ENCODE data around the gene CNNM2. TPM values are rescaled to one million over a fixed set of nuclear protein-coding genes. Genes with fewer than 3 reads are reported as not detected.
"Not testable (repeated sequence)": the region's sequence is repeated elsewhere in the genome, so short reads cannot be mapped to it uniquely, and the experiment has no call there.

Gene CNNM2
- total RNA-seq, 1 donor from 2014 or later = 12.9 TPM

- Histone ChIP-seq H3K36me3 (no peaks in the 10 kb centered on the region), H3K4me1 (no peaks in the 10 kb centered on the region), H3K27me3 (no peaks in the 10 kb centered on the region), H3K27ac (no peak overlapping the region), H3K4me3 (no peak overlapping the region), H3K9me3 (no peaks in the 10 kb centered on the region)
- DNase-seq (no peak), ATAC-seq (no peak)
- intact Hi-C loops (cut with DNase I) = no loop called here
- no peak for TF ChIP-seq CTCF (IDR thresholded peaks at IDR 0.05)
These were observed 45.1 kb downstream of the CNNM2 start for GRCh38 chr10:102962951-102963755.

- Histone ChIP-seq H3K9me3 (no peaks in the 10 kb centered on the region), H3K27me3 (no peaks in the 10 kb centered on the region), H3K36me3 (no peaks in the 10 kb centered on the region), H3K27ac (no peak overlapping the region), H3K4me3 (no peak overlapping the region), H3K4me1 (no peaks in the 10 kb centered on the region)
- DNase-seq (no peak), ATAC-seq (no peak)
- no peak for TF ChIP-seq CTCF (IDR thresholded peaks at IDR 0.05)
- intact Hi-C loops (cut with DNase I) = no loop called here
These were observed 45.6 kb downstream of the CNNM2 start for GRCh38 chr10:102963756-102964025.

GRCh38 chr10:102964064-102964463, 46.0 kb downstream of the CNNM2 start:
- H3K4me3 ChIP-seq; ATAC-seq; H3K9me3 ChIP-seq; DNase-seq; H3K27me3 ChIP-seq; H3K36me3 ChIP-seq; intact Hi-C loops (cut with DNase I); H3K4me1 ChIP-seq; H3K27ac ChIP-seq: not testable (repeated sequence)

GRCh38 chr10:102964713-102965112, 46.6 kb downstream of the CNNM2 start:
- DNase-seq (no peak), ATAC-seq (no peak)
- H3K4me3 ChIP-seq = no peak overlapping the region
- no peaks in the 10 kb centered on the region for H3K36me3 ChIP-seq
- no peaks in the 10 kb centered on the region for H3K9me3 ChIP-seq
- TF ChIP-seq CTCF (IDR thresholded peaks at IDR 0.05) = no peak
- H3K27me3 ChIP-seq = no peaks in the 10 kb centered on the region
- no peaks in the 10 kb centered on the region for H3K4me1 ChIP-seq
- H3K27ac ChIP-seq = no peak overlapping the region
- intact Hi-C loops (cut with DNase I) = no loop called here

GRCh38 chr10:102965311-102965851, 47.3 kb downstream of the CNNM2 start:
- TF ChIP-seq CTCF (IDR thresholded peaks at IDR 0.05) = no peak
- DNase-seq = no peak
- intact Hi-C loops (cut with DNase I) = no loop called here

GRCh38 chr10:102967123-102967522, 49.0 kb downstream of the CNNM2 start:
- DNase-seq (no peak), ATAC-seq (no peak)
- H3K27me3 ChIP-seq = no peaks in the 10 kb centered on the region
- intact Hi-C loops (cut with DNase I) = no loop called here
- H3K4me3 ChIP-seq = no peak overlapping the region
- H3K36me3 ChIP-seq = no peaks in the 10 kb centered on the region
- no peak for TF ChIP-seq CTCF (IDR thresholded peaks at IDR 0.05)
- H3K4me1 ChIP-seq = no peaks in the 10 kb centered on the region
- no peaks in the 10 kb centered on the region for H3K9me3 ChIP-seq
- no peak overlapping the region for H3K27ac ChIP-seq

More at GRCh38 chr10:102965311-102965851, 47.3 kb downstream of the CNNM2 start:
- no peak for ATAC-seq
- Histone ChIP-seq H3K9me3 (no peaks in the 10 kb centered on the region), H3K4me1 (no peaks in the 10 kb centered on the region), H3K27ac (no peak overlapping the region), H3K4me3 (no peak overlapping the region), H3K27me3 (no peaks in the 10 kb centered on the region), H3K36me3 (no peaks in the 10 kb centered on the region)
